GM19324 (cell line): ENCODE results near the gene DGLUCY.
"Not testable (repeated sequence)": the region's sequence is repeated elsewhere in the genome, so short reads cannot be mapped to it uniquely, and the experiment has no call there.

Experiments used
- ATAC-seq: cut with Tn5 transposase; IDR thresholded peaks from one replicate; pipeline ENCODE4 v1.9.1; 2021; ENCODE audit warnings: mild to moderate bottlenecking, moderate library complexity; ENCODE audit not compliant: unreplicated experiment, low FRiP score

Gene DGLUCY

DNA sequence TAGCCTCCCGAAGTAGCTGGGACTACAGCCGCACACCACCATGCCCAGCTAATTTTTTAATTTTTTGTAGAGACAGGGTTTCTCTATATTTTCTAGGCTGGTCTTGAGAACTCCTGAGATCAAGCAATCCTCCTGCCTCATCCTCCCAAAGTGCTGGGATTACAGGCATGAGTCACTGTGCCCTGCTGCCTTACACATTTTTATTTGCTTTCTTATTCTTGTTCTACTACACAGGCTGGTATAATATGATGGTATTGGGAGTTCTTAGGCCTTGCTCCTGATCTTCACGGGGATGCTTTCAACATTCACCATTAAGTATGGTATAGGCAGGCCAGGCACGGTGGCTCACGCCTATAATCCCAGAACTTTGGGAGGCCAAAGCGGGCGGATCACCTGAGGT is 21.2 kb downstream of the DGLUCY start:
- no peak for ATAC-seq

DNA sequence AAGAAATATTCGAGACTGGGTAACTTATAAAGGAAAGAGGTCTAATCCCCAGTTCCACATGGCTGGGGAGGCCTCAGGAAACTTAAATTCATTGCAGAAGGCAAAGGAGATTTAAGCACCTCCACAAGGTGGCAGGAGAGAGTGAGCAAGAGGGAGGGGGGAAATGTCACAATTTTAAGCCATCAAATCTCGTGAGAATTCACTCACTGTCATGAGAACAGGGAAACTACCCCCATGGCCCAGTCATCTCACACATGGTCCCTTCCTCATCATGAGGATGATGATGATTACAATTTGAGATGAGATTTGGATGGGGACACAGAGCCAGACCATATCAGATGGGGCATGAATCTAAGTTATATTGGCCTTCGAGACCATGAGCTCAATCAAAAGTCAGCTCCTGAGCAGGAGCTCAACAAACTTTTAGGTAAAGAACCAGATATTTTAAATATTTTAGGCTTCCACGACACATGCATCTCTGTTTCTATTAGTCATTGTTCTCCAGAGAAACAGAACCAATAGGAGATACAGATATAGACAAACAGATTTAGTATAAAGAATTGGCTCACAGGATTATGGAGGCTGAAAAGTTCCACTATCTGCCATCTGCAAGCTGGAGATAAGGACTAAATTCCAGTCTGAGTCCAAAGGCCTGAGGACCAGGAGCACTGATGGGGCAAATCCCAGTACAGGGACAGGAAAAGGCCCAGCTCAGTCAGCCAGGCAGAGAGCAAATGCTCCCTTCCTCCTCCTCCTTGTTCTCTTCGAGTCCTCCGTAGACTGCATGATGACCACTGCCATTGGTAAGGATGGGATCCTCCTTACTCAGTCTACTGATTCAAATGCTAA is 24.9 kb downstream of the DGLUCY start:
- ATAC-seq, result no peak

DNA sequence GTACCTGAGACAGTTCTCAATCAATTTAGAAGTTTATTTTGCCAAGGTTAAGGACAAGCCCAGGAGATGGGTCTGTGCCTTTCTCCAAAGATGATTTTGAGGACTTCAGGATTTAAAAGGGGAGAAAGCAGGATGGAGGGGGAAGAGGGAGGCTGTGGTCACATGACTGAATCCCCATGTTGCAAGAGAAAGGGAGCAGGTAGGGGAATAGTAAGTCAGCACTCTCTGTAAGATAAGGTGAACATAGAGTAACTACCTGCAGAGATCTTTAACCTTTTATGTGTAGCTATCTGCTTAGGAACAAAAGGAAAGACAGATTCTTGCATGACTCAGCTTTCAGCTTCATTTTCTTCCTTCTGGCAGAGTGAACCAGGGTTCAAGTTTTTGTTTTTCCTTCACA is 25.9 kb downstream of the DGLUCY start:
- no peak for ATAC-seq

DNA sequence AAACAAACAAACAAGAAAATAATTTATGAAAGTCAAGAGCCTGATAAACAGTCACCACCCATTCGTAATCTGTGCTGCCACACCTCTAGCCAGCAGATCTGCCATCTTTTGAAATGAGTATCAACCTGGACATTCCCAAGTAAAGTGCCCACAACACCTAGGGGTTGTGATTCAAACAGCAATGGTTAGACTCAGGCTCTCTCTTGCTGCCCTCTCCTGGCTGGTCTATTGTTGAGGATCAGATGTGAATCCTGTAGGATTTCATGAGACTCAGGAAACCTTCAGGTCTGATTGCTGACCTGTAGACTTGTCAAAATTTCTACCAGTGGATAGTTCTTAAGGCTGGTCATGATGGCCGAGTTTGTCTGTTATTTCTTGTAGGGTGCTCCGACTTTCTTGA is 26.8 kb downstream of the DGLUCY start:
- no peak for ATAC-seq

DNA sequence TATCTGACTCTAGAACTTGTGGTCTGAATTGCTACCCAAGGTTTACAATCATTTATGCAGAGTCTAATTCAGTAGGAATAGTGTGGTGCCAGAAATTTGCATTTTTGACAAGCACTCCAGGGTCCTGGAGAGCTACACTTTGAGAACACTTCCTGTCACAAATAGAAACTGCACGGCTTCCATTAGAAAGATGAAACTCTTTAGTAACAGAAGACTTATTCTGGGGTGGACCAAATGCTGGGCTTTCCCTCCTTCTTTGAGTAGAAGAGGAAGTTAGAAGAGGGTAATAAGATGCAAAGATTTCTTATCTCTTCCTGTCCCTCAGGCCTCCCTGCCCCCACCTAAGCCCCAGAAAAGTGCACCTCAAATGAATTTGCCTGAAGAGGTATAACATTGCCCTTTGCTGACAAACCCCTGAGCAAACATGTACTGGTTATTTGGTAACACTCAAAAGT is 28.4 kb downstream of the DGLUCY start:
- ATAC-seq, result peak; percentile 75

DNA sequence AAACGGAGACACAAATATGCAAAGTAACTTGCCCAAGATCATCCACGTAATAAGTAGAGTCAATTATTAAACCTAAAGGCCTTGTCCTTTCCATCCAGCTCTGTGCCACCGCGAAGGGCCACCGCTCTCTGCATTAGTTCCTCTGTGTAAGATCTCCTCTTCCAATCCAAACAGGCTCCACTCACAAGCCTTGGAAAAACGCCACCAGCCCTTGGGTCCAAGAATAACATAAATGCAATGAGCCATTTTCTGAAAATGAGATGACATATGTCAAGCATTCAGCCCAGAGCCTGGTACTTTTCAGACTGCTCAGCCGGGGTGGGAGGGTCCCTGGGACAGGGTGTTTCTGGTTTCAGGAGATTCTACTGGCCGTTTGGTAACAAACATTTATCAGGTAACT is 30.0 kb downstream of the DGLUCY start:
- ATAC-seq, result no peak

DNA sequence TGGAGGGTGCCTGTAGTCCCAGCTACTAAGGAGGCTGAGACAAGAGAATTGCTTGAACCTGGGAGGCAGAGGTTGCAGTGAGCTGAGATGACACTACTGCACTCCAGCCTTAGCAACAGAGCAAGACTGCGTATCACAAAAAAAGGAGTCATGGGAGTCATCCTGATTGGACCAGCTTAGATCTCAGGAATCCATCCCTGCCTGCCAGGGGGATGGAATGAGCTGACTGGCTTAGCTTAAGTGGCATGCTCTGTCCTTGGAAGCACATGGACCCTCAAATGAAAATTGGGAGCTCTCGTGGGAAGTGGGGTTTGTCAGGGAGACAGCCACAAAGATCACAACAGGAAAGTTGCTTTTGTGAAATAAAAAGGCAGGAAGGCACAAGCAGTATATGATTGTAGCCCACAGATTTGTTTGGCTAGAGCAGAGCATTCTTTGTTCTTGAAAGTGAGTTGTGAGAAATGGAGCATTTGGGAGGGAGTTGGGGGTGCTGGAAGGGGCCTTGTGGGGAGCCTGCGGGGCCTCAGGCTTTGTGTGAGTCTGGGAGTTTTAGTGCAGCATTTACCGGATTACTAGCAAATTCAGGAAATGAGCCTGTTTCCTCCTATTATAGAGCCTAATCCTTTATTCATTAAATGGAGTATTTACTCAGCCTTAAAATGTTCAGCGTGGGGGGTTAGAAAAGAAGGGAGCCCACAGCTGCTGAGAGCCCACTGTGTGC is 30.7 kb downstream of the DGLUCY start:
- ATAC-seq, result no peak

DNA sequence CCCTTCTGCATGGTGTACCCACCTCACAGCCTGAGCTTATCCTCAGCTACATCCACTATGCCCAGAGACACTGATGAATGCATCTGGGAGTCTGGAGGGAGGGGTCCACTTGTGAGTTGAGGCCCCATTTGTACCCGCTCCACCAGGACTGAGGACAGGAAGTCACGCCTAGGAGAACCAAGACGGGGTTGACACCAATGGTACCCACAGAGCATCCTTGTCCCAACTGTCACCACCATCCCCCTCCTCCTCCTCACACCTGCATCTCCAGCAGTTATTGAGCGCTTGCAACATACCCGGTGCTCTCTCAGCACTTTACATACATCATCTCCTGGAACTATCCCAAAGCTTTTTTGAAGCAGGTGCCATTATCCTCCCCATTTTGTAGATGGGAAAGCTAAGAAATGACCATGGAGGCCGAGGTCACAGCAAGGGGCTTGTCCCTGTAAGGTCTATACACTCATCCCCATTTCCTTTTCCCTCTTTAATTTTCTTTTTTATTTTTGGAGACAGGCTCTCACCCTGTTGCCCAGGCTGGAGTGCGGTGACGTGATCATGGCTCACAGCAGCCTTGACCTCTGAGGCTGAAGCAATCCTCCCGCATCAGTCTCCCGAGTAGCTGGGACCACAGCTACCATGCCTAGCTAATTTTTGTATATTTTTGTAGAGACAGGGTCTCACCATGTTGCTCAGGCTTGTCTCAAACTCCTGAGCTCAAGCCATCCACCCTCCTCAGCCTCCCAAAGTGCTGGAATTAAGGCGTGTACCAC is 31.7 kb downstream of the DGLUCY start:
- ATAC-seq, result no peak

DNA sequence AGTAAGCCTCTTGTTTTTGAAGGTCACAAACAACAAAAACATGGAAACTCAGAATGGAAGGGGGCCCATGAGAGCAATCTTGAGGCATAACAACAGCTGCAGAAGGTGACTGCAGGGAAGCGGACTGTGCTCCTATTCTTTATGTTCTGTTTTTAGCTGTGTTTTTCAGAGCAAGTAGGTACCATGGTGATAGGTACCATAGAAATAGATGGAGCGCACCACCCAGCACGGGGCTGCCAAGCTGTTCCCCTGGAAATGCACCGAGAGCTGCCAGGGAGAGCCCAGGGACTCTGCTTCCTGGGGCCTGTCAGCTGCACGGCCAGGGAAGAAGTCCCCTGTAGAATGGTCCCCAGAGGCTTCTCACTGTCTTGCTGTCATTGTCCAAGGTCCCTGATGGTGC is 32.8 kb downstream of the DGLUCY start:
- ATAC-seq, result no peak

DNA sequence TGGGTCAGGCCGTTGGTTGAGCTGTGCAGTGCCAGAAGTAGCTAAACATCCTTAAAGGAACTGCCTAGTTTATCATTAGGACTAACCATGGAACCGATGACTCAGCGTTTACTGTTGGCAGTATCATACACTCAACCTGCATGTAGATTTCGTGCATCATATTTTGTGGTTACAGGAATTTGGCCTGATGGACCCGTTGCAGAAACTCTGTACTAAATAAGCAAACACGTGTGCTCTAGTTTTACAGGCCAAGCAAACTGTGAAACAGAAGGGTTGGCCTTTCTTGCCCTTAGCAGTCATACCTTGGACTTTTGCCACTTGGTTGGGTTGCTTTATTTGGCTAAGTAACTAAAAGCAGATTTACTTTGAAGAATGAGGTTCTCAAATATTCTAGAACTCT is 35.6 kb downstream of the DGLUCY start:
- no peak for ATAC-seq

DNA sequence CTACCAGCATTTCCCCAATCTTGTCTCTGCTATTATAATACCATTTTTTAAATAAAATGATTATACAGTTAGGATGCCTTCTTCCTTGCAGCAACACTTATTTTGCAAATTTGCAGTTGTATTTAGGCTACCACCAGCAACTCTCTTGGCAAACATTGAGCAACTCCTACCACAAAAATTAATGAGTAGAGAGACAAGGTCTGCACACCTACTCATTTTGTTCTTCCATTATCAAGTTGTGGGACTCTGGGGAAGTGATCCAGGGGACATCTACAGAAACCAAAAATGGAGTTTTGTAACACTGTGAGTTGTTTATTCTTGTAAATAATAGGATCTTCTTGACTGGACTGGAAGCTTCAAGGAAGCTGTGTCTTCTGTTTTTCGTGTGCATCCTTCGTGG is 38.6 kb downstream of the DGLUCY start:
- ATAC-seq, result no peak

DNA sequence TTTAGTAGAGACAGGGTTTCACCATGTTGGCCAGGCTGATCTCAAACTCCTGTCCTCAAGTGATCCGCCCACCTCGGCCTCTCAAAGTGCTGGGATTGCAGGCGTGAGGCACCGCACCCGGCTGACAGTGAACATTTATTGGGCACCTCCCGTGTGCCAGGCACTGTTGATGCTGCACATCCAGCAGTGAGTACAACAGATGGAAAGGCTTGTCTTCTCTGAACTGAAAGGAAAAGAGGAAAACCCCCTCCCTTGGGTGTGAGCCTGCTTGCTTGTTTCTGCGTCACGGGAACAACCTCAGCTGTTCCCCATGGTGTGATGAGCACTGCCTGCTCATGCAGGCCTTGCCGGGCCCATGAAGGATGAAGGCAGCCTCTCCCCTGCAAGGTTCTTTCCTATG is 39.5 kb downstream of the DGLUCY start:
- no peak for ATAC-seq

DNA sequence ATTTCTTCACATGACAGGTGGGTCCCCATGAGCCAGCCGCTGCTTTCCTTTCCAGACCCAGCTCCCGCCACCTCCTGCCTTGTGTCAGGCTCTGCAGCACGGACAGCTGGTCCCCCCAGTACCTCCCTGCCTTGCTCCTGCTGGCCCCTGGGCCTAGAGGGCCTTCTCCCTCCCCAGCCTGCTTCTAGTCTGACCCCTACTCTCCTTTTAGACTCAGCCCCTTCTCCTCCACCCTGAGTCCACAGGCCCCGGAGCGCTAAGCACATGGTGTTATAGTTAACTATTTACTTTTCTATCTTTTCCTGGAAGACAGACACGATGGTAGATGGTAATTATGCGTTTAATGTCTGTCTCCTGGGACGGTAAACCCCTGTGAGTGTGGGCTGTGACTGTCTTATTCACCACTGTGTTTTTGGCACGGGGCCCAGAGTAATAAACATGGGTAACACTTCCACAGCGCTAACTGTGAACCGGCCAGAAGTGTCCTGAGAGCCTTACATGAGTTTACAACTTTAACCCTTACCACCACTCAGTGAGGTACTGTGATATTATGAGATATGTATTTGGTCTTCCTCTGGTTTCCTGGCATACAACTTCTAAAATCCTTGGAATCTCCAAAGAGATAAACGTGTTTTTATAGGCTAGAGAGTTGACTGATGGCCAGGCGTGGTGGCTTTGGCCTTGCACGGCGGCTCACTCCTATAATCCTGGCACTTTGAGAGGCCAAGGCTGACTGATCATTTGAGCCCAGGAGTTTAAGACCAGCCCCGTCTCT is 41.2 kb downstream of the DGLUCY start:
- no peak for ATAC-seq

DNA sequence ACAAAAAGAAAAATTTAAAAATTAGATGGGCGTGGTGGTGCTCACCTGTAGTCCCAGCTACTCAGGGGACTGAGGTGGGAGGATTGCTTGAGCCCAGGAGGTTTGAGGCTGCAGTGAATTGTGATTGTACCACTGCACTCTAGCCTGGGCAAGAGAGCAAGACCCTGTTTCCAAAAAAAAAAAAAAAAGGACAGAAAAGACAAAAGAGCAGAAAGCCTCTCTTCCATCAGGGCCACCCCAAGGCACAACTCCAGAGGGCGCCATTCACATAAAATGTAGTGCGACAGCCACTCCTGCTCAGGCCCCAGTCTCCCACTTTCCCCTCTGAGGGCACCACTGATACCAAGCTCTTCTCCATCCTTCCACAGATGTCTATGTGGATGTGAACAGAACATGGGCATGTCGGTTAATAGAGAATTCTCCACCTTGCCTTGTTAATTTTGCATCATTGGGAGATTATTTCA is 41.8 kb downstream of the DGLUCY start:
- no peak for ATAC-seq

DNA sequence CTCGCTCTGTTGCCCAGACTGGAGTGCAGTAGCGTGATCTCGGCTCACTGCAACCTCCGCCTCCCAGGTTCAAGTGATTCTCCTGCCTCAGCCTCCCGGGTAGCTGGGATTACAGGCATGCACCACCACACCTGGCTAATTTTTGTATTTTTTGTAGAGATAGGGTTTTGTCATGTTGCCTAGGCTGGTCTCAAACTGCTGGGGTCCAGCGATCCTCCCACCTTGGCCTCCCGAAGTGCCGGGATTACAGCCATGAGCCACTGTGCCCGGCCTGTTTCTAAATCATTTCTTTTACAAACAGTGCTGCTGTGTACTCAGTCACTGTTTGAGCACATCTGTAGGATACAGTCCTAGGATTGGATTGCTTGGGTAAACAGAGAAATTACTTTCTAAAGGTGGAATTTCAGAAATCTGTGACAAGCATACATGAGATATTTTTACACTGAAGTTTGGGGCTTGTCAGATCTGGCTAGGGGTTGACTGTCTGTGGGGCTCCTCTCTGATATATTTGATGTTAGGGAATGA is 42.3 kb downstream of the DGLUCY start:
- ATAC-seq, result not testable (repeated sequence)

DNA sequence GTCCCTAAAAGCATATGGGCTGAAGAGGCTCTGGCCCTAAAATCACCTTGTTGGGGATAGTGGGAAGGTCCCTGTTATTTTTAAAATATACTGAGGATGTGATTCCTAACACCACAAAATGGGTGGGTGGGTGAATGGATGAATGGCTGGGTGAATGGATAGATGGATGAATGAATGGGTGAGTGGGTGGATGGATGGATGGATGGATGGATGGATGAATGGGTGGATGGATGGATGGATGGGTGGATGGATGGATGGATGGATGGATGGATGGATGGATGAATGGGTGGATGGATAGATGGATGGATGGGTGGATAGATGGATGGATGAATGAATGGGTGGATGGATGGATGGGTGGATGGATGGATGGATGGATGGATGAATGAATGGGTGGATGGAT is 43.0 kb downstream of the DGLUCY start:
- not testable (repeated sequence) for ATAC-seq

DNA sequence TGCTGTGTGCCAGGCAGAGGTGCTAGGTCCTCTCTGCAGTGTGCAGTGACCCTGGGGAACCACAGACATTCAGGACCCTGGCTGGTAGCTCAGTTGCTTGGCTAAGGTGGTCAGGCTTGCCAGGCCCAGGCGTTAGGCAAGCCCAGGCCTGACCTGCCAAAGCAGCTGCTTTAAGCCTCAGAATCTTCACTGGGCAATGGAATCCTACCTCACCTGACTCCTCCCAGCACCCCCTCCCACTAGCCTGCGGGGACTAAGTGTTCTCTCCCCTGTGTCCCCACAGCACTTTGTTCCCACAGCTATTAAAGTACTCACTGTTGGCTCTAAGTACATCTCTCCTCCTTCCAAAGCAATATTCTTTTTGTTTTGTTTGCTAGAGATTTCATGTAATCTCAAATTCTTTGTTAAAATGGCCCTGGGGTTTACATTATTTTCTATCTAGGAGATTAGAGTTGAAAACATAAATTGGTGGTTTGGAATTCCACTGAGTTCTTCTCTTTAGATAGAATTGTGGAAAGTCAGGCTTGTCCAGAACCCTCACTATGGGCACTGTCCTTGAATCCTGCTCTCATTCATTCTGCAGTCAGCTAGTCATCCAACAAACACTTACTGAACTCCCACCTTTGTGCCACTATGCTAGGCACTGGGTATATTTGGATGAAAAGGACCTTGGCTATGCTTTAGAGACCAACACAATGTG is 44.4 kb downstream of the DGLUCY start:
- ATAC-seq, result no peak

DNA sequence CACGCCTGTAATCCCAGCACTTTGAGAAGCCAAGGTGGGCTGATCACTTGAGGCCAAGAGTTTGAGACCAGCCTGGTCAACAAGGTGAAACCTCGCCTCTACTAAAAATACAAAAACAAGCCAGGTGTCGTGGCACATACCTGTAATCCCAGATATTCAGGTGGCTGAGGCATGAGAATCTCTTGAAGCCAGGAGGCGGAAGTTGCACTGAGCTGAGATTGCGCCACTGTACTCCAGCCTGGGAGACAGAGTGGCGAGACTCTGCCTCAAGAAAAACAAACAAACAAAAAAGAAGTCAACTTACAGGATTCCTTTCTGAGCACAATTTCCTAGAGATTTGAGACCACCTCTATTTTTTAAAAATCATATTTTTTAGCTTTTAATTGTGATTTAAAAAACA is 45.3 kb downstream of the DGLUCY start:
- no peak for ATAC-seq

DNA sequence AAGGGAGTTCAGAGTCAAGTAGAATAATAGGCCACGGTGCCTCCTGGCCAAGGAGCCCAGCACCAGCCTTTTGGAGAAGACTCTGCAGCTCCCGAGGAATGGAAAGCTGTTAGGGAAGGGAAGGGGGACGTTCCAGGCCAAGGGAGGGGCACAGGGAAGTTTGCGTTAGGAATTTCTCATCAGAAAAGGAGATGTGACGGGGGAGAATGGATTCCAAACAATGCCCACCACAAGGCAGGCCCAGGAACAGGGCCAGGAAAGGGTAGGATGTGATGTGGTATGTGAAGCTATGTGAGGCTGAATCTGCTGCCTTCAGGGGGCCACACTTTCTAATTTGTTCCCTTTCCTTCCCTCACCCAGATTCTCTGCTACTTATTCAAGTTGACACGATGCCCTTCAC is 46.0 kb downstream of the DGLUCY start:
- ATAC-seq, result no peak
